Measurements from ENCODE around the gene NBEA. TPM values are rescaled to one million over a fixed set of nuclear protein-coding genes. Genes with fewer than 3 reads are reported as not detected.

The NBEA gene
- total RNA-seq, 1 donor: 4.0 TPM

- H3K27ac ChIP-seq (ENCODE audit: low read depth, low read length): no peak overlapping the region
- no peaks in the 10 kb centered on the region for H3K27me3 ChIP-seq (ENCODE audit: insufficient read depth, low read length)
- no peaks in the 10 kb centered on the region for H4K20me1 ChIP-seq (ENCODE audit: insufficient read depth, low read length)
- H2AFZ ChIP-seq (ENCODE audit: low read length): no peak overlapping the region
- TF ChIP-seq, protein P1, sequence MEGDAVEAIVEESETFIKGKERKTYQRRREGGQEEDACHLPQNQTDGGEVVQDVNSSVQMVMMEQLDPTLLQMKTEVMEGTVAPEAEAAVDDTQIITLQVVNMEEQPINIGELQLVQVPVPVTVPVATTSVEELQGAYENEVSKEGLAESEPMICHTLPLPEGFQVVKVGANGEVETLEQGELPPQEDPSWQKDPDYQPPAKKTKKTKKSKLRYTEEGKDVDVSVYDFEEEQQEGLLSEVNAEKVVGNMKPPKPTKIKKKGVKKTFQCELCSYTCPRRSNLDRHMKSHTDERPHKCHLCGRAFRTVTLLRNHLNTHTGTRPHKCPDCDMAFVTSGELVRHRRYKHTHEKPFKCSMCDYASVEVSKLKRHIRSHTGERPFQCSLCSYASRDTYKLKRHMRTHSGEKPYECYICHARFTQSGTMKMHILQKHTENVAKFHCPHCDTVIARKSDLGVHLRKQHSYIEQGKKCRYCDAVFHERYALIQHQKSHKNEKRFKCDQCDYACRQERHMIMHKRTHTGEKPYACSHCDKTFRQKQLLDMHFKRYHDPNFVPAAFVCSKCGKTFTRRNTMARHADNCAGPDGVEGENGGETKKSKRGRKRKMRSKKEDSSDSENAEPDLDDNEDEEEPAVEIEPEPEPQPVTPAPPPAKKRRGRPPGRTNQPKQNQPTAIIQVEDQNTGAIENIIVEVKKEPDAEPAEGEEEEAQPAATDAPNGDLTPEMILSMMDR (IDR thresholded peaks at IDR 0.05; ENCODE audit: extremely low read depth, low read depth, low read length): no peak
- no peaks in the 10 kb centered on the region for H3K4me1 ChIP-seq (ENCODE audit: insufficient read depth, low read length)
- H3K4me2 ChIP-seq (ENCODE audit: insufficient read depth, low read length): no peak overlapping the region
- no peaks in the 10 kb centered on the region for H3K79me2 ChIP-seq (ENCODE audit: insufficient read depth, low read length)
- H3K9me3 ChIP-seq (ENCODE audit: low read depth, low read length): no peaks in the 10 kb centered on the region
- DNase-seq (ENCODE audit: insufficient read length, low spot score, missing footprints): no peak
- no peaks in the 10 kb centered on the region for H3K36me3 ChIP-seq (ENCODE audit: insufficient read depth, low read length)
- H3K4me3 ChIP-seq (ENCODE audit: insufficient read depth, low read length): no peak overlapping the region
Measured at GRCh38 chr13:35354882-35355281, 412.8 kb downstream of the NBEA start.

DNA sequence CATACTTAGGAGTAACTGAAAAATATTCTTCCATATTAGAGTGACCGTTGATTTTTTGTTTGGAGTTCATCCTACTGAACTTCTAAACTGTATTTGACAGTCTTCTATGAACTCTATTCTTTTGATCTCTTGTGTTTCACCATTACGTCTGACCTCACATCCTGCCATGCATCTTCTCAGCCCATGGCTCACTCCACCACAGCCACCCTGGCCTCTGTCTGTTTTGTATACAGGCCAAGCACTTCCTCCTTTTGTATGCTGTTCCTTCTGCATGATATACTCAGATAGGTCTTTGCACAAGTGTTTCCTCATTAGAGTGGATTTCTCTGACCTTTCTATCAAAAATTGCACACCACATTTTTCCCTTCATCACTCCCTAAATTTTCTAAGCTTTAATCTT, 414.5 kb downstream of the NBEA start:
- no peaks in the 10 kb centered on the region for H3K4me1 ChIP-seq (ENCODE audit: insufficient read depth, low read length)
- H4K20me1 ChIP-seq (ENCODE audit: insufficient read depth, low read length): no peaks in the 10 kb centered on the region
- TF ChIP-seq, protein P1 (IDR thresholded peaks at IDR 0.05; ENCODE audit: extremely low read depth, low read depth, low read length): no peak
- H2AFZ ChIP-seq (ENCODE audit: low read length): no peak overlapping the region
- H3K27me3 ChIP-seq (ENCODE audit: insufficient read depth, low read length): no peaks in the 10 kb centered on the region
- H3K9me3 ChIP-seq (ENCODE audit: low read depth, low read length): no peaks in the 10 kb centered on the region
- no peaks in the 10 kb centered on the region for H3K36me3 ChIP-seq (ENCODE audit: insufficient read depth, low read length)
- no peak overlapping the region for H3K4me2 ChIP-seq (ENCODE audit: insufficient read depth, low read length)
- H3K27ac ChIP-seq (ENCODE audit: low read depth, low read length): no peak overlapping the region
- no peak overlapping the region for H3K4me3 ChIP-seq (ENCODE audit: insufficient read depth, low read length)
- no peak for DNase-seq (ENCODE audit: insufficient read length, low spot score, missing footprints)
- no peaks in the 10 kb centered on the region for H3K79me2 ChIP-seq (ENCODE audit: insufficient read depth, low read length)

DNA sequence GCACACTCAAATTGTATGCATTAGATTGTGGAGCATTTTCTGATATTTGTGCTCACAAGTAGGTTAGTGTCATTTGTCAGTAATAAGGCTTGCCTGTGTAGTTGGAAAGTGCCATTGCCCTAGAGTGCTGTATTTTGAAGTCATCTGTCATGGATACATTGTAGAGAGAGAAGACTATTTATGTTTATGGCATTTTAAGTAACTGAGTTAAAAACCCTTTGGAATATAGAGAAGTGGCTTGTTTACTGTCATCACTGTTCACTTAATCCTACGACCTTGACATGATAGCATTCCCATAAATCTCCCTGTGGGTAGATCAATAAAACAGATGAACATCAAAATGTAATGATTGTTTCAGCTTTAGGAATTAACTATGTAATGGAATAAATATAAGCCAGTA, 423.8 kb downstream of the NBEA start:
- no peak for DNase-seq (ENCODE audit: insufficient read length, low spot score, missing footprints)
- Histone ChIP-seq H3K4me3 (ENCODE audit: insufficient read depth, low read length) (no peak overlapping the region), H2AFZ (ENCODE audit: low read length) (no peak overlapping the region), H3K4me1 (ENCODE audit: insufficient read depth, low read length) (no peaks in the 10 kb centered on the region), H3K27ac (ENCODE audit: low read depth, low read length) (no peak overlapping the region), H3K9me3 (ENCODE audit: low read depth, low read length) (no peaks in the 10 kb centered on the region), H3K4me2 (ENCODE audit: insufficient read depth, low read length) (no peak overlapping the region), H4K20me1 (ENCODE audit: insufficient read depth, low read length) (no peaks in the 10 kb centered on the region), H3K79me2 (ENCODE audit: insufficient read depth, low read length) (no peaks in the 10 kb centered on the region), H3K27me3 (ENCODE audit: insufficient read depth, low read length) (no peaks in the 10 kb centered on the region), H3K36me3 (ENCODE audit: insufficient read depth, low read length) (no peaks in the 10 kb centered on the region)
- TF ChIP-seq, protein P1 (IDR thresholded peaks at IDR 0.05; ENCODE audit: extremely low read depth, low read depth, low read length): no peak

DNA sequence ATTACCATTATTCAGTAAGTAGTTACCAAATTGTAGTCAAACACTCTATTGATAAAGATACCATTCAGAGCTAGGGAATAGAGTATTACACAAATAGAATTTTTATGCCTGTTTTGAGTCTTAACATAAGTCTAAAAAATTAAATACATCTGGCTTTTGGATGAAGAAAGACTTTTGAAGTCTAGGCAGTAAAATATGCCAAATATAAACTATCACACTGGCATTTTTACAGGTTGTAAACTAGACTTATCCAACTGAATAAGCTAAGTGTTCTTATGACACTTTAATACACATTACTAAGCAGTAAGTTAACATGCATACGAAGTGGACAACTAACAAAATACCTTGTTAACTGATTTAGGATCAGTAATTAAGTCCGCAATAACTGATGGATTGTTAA, 425.5 kb downstream of the NBEA start:
- Histone ChIP-seq H3K36me3 (ENCODE audit: insufficient read depth, low read length) (no peaks in the 10 kb centered on the region), H3K4me3 (ENCODE audit: insufficient read depth, low read length) (no peak overlapping the region), H4K20me1 (ENCODE audit: insufficient read depth, low read length) (no peaks in the 10 kb centered on the region), H3K27me3 (ENCODE audit: insufficient read depth, low read length) (no peaks in the 10 kb centered on the region), H3K9me3 (ENCODE audit: low read depth, low read length) (peaks cover 3% of the 10 kb centered on the region), H3K79me2 (ENCODE audit: insufficient read depth, low read length) (no peaks in the 10 kb centered on the region), H3K4me2 (ENCODE audit: insufficient read depth, low read length) (no peak overlapping the region), H2AFZ (ENCODE audit: low read length) (no peak overlapping the region), H3K4me1 (ENCODE audit: insufficient read depth, low read length) (no peaks in the 10 kb centered on the region), H3K27ac (ENCODE audit: low read depth, low read length) (no peak overlapping the region)
- DNase-seq (ENCODE audit: insufficient read length, low spot score, missing footprints): no peak
- TF ChIP-seq, protein P1 (IDR thresholded peaks at IDR 0.05; ENCODE audit: extremely low read depth, low read depth, low read length): no peak
